CD4-positive, alpha-beta T cell treated with Interleukin-15 for 4 hours (primary cell): Measurements from ENCODE around the gene ACIN1.
"Not testable (repeated sequence)": the region's sequence is repeated elsewhere in the genome, so short reads cannot be mapped to it uniquely, and the experiment has no call there.

ENCODE experiments used
- DNase-seq: peaks from one replicate; pipeline ENCODE4 v3.0.0-alpha.2; 2020; ENCODE audit warnings: low spot score

Gene ACIN1

GRCh38 chr14:23041729-23042128, 53.2 kb downstream of the ACIN1 start:
- no peak for DNase-seq

- no peak for DNase-seq
These were observed 54.8 kb downstream of the ACIN1 start for GRCh38 chr14:23040100-23040499.

GRCh38 chr14:23035303-23036144, 59.4 kb downstream of the ACIN1 start:
- no peak for DNase-seq

GRCh38 chr14:23034498-23035302, 60.2 kb downstream of the ACIN1 start, which contains the start of gene PSMB5:
TSS of gene PSMB5 (minus strand) at chr14:23034900. CDS start at chr14:23034881, 19 bp downstream.
- DNase-seq, result peak; percentile 92

GRCh38 chr14:23033801-23034497, 61.0 kb downstream of the ACIN1 start:
- DNase-seq, result no peak

DNA sequence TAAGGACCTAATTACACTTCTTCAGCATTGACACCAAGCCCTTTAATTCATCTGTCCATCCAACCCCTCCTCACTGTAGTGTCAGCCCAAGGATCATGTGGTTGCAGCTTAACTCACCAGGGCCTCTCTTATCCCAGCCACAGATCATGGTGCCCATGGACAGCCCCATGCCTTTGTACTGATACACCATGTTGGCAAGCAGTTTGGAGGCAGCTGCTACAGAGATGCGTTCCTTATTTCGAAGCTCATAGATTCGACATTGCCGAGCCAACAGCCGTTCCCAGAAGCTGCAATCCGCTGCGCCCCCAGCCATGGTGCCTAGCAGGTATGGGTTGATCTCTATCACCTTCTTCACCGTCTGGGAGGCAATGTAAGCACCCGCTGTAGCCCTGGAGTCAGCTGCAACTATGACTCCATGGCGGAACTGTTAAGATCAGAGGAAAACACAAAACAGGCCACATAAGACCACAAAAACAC, 61.6 kb downstream of the ACIN1 start:
- DNase-seq, result no peak

DNA sequence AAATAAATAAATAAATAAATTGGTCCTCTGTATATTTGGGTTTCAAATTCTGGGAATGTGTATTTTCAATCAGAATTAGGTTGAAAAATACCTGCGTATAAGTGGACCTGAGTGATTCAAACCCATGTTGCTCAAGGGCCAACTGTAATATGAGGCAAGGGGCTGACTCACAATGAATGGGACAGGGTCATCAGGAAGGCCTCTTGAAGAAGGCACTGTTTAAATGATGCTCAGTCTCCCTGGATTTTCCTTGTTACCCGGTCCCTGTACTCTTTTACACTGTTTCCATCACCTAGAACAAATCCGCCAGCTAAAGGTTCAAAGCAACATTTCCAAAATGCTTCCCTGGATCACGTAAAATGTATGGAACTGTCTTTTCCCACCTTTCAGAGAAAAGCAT, 64.0 kb downstream of the ACIN1 start:
- DNase-seq, result no peak

- peak; percentile 33 for DNase-seq
These were observed 66.1 kb downstream of the ACIN1 start for GRCh38 chr14:23028799-23029198.

GRCh38 chr14:23025151-23025814, 69.7 kb downstream of the ACIN1 start:
- no peak for DNase-seq

DNA sequence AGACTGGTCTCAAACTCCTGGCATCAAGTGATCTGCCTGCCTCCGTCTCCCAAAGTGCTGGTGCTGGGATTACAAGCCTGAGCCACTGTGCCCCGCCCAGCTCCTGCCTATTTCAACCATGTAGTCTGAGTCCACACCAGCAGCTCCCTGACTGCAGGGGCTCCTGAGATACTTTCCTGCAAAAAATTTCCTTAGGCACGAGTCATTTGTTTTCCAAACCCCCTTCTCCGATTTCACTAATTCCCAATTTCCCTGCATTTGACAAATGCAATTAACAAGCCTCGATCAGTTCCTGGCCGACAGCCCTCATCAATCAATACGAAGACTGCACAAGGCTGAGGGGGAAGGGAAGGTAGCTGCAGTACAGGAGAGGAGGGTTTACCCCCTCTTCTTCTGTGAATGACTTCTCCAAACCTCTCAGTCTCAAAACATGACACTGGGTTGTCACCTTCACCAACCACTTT, 70.3 kb downstream of the ACIN1 start:
- no peak for DNase-seq

DNA sequence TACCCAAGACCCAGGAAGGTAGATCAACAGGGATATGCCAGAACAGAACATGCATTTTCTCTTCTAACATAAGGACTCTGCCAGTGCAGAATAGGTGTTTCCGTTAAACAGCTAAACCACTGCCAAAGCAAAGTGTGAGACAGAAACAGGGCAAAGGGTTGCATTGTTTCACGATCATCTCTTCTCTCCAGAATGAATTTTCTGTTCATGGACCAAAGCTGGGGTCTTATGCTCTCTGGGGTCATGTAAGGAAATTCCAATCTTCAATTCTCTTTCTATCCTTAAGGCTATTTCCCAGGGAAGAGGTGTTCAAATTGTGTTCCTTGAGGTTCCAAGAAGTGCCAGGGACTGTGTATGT, 71.2 kb downstream of the ACIN1 start:
- no peak for DNase-seq

DNA sequence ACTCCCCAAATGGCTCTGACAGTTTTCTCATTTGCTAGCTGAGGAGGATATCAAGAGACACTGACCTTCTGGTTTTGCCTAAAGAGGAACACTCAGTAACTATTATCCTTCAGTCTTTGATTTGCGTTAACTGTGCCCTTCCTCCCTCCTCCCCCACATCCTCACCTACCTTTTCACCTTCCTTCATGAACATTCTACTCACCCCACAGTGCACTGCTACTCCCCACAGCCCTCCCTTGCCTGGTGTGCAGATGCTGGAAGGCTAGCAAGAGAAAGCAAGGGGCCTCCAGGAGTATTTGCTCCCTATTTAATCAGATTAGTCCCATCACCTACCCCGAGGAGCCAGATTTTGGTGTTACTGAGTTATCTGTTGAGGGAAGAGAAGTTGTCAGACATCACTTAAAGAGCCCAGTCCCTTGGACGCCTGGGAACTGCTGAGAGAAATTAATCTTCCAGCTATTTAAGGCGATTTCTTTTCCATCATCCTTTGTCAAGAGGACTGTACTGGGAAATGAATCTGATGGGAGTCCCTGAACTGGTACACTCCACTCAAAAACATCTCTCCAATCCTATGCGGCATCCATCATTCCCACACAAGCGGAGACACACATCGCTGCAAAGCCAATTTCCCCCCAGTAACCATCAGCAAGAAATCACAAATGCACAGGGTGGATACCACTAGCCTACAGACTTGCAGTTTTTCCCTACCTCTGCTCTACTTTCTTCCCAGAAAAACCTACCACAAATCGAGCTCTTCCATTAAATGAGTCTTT, 71.7 kb downstream of the ACIN1 start:
- no peak for DNase-seq

- DNase-seq, result no peak
These were observed 73.0 kb downstream of the ACIN1 start for GRCh38 chr14:23021889-23022442.

DNA sequence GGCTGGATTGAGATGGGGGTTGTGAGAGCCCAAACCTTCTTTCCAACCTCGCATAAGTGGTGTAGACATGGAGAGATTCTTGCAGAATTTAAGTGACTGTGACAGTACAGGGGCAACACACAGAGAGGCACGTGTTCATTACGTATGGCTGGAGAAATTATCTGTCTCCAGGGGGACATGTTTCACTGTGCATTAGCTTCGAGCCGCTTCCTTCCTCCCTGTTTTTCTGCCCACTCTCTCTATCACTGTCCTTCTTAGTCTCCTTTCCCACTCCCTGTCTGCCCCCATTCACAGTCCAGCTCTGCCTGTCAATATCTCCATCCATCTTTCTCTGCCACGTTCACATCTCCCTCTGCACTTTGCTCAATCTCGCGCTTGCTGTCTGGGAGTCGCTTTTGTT, 73.5 kb downstream of the ACIN1 start:
- no peak for DNase-seq

DNA sequence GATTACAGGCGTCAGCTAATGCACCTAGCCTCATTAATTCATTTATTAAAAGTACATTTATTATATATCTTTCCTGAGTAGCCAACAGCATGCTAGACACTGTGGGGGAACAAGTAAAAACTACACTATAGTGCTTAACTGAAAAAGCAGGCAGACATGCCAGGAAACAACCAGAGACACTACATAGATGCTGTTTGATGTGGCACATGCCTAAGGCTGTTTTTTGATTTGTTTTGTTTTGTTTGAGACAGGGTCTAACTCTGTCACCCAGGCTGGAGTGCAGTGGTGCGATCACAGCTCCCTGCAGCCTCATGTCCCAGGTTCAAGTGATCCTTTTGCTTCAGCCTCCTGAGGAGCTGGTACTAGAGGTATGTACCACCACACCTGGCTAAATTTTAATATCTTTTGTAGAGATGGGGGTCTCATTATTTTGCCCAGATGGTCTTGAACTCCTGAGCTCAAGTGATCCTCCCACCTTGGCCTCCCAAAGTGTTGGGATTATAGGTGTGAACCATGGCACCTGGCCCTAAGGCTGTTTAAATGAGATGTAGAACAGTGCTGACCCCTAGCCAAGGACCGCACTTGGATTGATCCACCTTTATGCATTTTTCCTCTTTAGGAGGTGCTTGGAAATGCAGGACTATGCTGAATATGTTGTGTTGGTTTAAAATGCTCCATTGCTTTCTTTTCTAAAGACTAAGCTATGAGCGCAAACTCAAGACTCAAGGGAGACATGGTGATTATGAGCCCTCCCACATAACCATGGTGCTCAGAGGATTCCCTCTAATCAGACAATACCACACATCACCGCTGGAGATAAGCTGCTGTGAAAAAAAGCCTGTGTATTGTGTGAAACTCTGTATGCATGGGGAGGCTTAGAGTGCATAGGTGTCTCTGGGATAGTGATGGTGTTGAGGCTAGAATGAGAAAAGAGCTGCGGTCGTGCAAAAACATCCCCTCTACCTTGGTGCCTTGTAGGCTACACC, 74.5 kb downstream of the ACIN1 start:
- DNase-seq, result no peak

DNA sequence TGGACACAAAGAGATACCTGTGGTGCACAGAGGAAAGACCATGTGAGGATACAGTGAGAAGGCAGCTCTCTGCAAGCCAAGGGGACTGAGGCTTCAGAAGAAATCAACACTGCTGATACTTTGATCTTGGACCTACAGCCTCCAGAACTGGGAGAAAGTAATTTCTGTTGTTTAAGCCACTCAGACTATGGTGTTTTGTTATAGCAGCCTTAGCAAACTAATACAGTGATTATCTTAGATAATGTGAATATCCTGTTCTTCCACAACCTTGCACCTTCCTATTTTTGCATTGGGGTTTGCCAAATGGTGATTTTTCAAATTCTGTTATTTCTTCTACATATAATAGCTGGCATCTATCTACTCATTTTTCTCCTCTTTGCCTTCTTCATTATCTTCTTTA, 76.8 kb downstream of the ACIN1 start:
- DNase-seq, result no peak

DNA sequence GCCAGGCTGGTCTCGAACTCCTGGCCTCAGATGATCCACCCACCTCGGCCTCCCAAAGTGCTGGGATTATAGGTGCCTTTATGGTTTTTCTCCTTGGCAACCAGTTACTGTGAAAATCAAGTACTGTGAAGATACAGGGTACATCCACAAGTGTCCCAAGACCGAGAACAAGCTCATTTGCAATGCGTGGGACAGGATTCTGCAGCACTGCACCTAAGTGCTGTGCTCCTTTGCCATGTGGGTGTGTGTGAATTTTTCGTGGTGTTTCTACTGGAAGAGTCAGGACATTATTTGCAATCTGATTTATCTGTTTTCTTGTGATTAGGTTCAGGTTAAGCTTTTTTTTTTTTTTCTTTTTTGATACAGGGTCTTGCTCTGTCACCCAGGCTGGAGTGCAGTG, 77.8 kb downstream of the ACIN1 start:
- DNase-seq, result no peak

GRCh38 chr14:23015618-23016017, 79.3 kb downstream of the ACIN1 start:
- DNase-seq, result no peak

- not testable (repeated sequence) for DNase-seq
These were observed 81.2 kb downstream of the ACIN1 start for GRCh38 chr14:23013749-23014054.
